SK-N-MC (cell line): ENCODE results near the gene KIAA0513.

Experiments
- EZH2 ChIP-seq: fragments of 200-600 bp; sonication (generic); IDR thresholded peaks from one replicate; pipeline ENCODE4 v1.6.1; 2017; ENCODE audit warnings: antibody characterized with exemption
- FOXP2 ChIP-seq: optimal IDR thresholded peaks from 2 replicates; pipeline ENCODE3; 2011; ENCODE audit warnings: mild to moderate bottlenecking, moderate library complexity; ENCODE audit not compliant: insufficient read depth; ENCODE audit errors: extremely low read length, control extremely low read depth
- POLR2AphosphoS5 ChIP-seq: IDR thresholded peaks from 2 replicates; pipeline ENCODE4 v1.6.1; 2012; ENCODE audit warnings: mild to moderate bottlenecking, low read depth, low read length, borderline replicate concordance

- no peak for TF ChIP-seq POLR2AphosphoS5
- no peak for TF ChIP-seq EZH2
- no peak for TF ChIP-seq FOXP2
Observed at GRCh38 chr16:85046472-85046916, 18.9 kb downstream of the KIAA0513 start.
